SK-N-SH treated with all-trans-retinoic acid at 6 μM for 48 hours (cell line): ENCODE measurements around the gene NXPH2.

Experiments used
- ATAC-seq: fragments of 200-7000 bp; cut with Tn5 transposase; 3 replicates; pipeline ENCODE4 v1.9.1; 2020; ENCODE audit warnings: mild to moderate bottlenecking, moderate library complexity
- ARNTL ChIP-seq: fragments of 450-650 bp; formaldehyde crosslinking; IDR thresholded peaks from 2 replicates; pipeline ENCODE4 v1.5.0; 2020; ENCODE audit warnings: low read depth, mild to moderate bottlenecking, moderate library complexity, borderline replicate concordance
- BACH2 ChIP-seq: fragments of 250-450 bp; sonication (Bioruptor Pico); IDR thresholded peaks from 2 replicates; pipeline ENCODE4 v1.9.0; 2021; ENCODE audit warnings: mild to moderate bottlenecking, borderline replicate concordance
- CREB5 ChIP-seq: fragments of 250-450 bp; sonication (Bioruptor Pico); IDR thresholded peaks from 2 replicates; pipeline ENCODE4 v1.5.1; 2020; ENCODE audit warnings: low read depth, mild to moderate bottlenecking, moderate library complexity
- ESRRG ChIP-seq: fragments of 250-450 bp; sonication (Bioruptor Pico); IDR thresholded peaks from 2 replicates; pipeline ENCODE4 v1.6.1; 2021; ENCODE audit warnings: mild to moderate bottlenecking
- GLIS3 ChIP-seq: fragments of 250-450 bp; sonication (Bioruptor Pico); IDR thresholded peaks from 2 replicates; pipeline ENCODE4 v1.5.0; 2020; ENCODE audit warnings: mild to moderate bottlenecking, moderate library complexity
- ISL1 ChIP-seq: fragments of 250-450 bp; sonication (Bioruptor Pico); IDR thresholded peaks from 2 replicates; pipeline ENCODE4 v2.1.2; 2022; ENCODE audit warnings: mild to moderate bottlenecking, moderate library complexity
- OSR1 ChIP-seq: fragments of 250-450 bp; sonication (Bioruptor Pico); IDR thresholded peaks from 2 replicates; pipeline ENCODE4 v1.8.0; 2022; ENCODE audit warnings: moderate library complexity, mild to moderate bottlenecking, inconsistent platforms
- PPARA ChIP-seq: fragments of 250-450 bp; sonication (Bioruptor Pico); IDR thresholded peaks from 2 replicates; pipeline ENCODE4 v1.5.0; 2020; ENCODE audit warnings: mild to moderate bottlenecking, borderline replicate concordance
- RARB ChIP-seq: fragments of 250-450 bp; sonication (Bioruptor Pico); IDR thresholded peaks from 2 replicates; pipeline ENCODE4 v1.8.0; 2021; ENCODE audit warnings: mild to moderate bottlenecking, moderate library complexity
- SNAI2 ChIP-seq: fragments of 250-450 bp; sonication (Bioruptor Pico); IDR thresholded peaks from 2 replicates; pipeline ENCODE4 v1.5.0; 2020; ENCODE audit warnings: mild to moderate bottlenecking, moderate library complexity
- TOX ChIP-seq: fragments of 250-450 bp; sonication (Bioruptor Pico); IDR thresholded peaks from 2 replicates; pipeline ENCODE4 v1.8.0; 2021; ENCODE audit warnings: mild to moderate bottlenecking, moderate library complexity, borderline replicate concordance
- ZC3H10 ChIP-seq: fragments of 250-450 bp; sonication (Bioruptor Pico); IDR thresholded peaks from 2 replicates; pipeline ENCODE4 v1.5.1; 2021; ENCODE audit warnings: mild to moderate bottlenecking, moderate library complexity
- ZFP30 ChIP-seq: fragments of 450-650 bp; formaldehyde crosslinking; IDR thresholded peaks from 2 replicates; pipeline ENCODE4 v1.5.0; 2022; ENCODE audit warnings: mild to moderate bottlenecking, moderate library complexity
- ZNF565 ChIP-seq: fragments of 450-650 bp; formaldehyde crosslinking; conservative IDR thresholded peaks from 2 replicates; pipeline ENCODE4 v1.5.0; 2020; ENCODE audit warnings: low read depth, mild to moderate bottlenecking, moderate library complexity
- ZNF70 ChIP-seq: fragments of 450-650 bp; formaldehyde crosslinking; IDR thresholded peaks from 2 replicates; pipeline ENCODE4 v1.5.0; 2020; ENCODE audit warnings: mild to moderate bottlenecking, moderate library complexity
- ZNF8 ChIP-seq: fragments of 450-650 bp; formaldehyde crosslinking; IDR thresholded peaks from 2 replicates; pipeline ENCODE4 v1.5.0; 2020; ENCODE audit warnings: mild to moderate bottlenecking, moderate library complexity
- TF ChIP-seq, protein P1 (sequence below): fragments of 250-450 bp; sonication (Bioruptor Pico); IDR thresholded peaks from 2 replicates; pipeline ENCODE4 v1.5.1; 2021; ENCODE audit warnings: mild to moderate bottlenecking, moderate library complexity
- TF ChIP-seq, protein P2 (sequence below): fragments of 250-450 bp; sonication (Bioruptor Pico); IDR thresholded peaks from 2 replicates; pipeline ENCODE4 v1.8.0; 2020; ENCODE audit warnings: mild to moderate bottlenecking, moderate library complexity, borderline replicate concordance
- TF ChIP-seq, protein P3 (sequence below): fragments of 250-450 bp; sonication (Bioruptor Pico); IDR thresholded peaks from 2 replicates; pipeline ENCODE4 v1.8.0; 2021; ENCODE audit warnings: low read depth, mild to moderate bottlenecking, moderate library complexity, borderline replicate concordance
- TF ChIP-seq, protein P4 (sequence below): fragments of 250-450 bp; sonication (Bioruptor Pico); IDR thresholded peaks from 2 replicates; pipeline ENCODE4 v1.5.0; 2020; ENCODE audit warnings: mild to moderate bottlenecking, moderate library complexity

The NXPH2 gene

DNA sequence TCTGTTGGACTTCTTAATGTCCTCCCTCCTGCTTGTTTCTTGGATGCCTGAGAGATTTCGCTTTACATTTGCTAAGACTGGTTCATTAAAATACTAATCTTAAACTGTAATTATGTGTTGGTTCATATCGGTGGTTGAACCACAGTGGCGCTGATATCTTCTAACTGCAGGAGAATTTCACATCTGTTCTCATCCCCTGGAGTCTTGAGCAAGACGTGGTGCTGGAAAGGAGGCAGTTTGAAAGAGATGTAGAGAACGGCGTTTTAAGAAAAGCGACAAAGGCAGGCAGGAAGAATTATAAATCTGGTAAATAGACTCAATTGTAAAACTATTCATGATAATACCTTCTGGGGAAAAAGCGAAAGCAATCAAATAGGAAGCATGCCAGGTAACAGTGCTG lies 79.5 kb downstream of the NXPH2 start:
- TF ChIP-seq ISL1 (CRISPR knock-in tag): no peak
- TF ChIP-seq, protein P1, sequence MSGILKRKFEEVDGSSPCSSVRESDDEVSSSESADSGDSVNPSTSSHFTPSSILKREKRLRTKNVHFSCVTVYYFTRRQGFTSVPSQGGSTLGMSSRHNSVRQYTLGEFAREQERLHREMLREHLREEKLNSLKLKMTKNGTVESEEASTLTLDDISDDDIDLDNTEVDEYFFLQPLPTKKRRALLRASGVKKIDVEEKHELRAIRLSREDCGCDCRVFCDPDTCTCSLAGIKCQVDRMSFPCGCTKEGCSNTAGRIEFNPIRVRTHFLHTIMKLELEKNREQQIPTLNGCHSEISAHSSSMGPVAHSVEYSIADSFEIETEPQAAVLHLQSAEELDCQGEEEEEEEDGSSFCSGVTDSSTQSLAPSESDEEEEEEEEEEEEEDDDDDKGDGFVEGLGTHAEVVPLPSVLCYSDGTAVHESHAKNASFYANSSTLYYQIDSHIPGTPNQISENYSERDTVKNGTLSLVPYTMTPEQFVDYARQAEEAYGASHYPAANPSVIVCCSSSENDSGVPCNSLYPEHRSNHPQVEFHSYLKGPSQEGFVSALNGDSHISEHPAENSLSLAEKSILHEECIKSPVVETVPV: no peak
- TF ChIP-seq ARNTL: no peak
- TF ChIP-seq OSR1 (CRISPR knock-in tag): no peak
- TF ChIP-seq ZC3H10 (CRISPR knock-in tag): no peak
- no peak for TF ChIP-seq TOX (CRISPR knock-in tag)
- no peak for TF ChIP-seq RARB (CRISPR knock-in tag)
- TF ChIP-seq ZNF8 (CRISPR knock-in tag): no peak
- no peak for TF ChIP-seq SNAI2 (CRISPR knock-in tag)
- no peak for TF ChIP-seq ESRRG (CRISPR knock-in tag)
- TF ChIP-seq ZNF70 (CRISPR knock-in tag): no peak
- TF ChIP-seq CREB5 (CRISPR knock-in tag): no peak
- no peak for ATAC-seq

DNA sequence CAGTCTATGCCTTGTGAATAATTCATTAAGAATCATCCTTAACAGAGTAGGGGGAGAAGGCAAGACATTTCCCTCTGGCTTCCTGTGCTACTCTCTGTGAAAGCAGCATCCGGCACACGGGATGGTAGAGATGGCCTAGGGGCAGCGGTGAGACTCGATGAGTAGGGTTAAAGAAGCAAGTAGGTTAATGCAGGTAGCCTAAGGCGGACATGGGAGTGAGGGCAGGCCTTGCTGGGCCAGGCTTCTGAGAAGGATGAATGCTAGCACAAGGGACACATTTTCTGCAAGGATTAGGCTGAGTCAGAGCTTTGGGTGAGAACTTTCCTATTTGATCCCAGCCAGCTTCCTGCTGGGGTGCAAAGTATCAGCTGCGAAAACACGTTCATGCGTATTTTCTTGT lies 80.8 kb downstream of the NXPH2 start:
- TF ChIP-seq SNAI2 (CRISPR knock-in tag): no peak
- no peak for TF ChIP-seq ZFP30
- TF ChIP-seq, protein P2, sequence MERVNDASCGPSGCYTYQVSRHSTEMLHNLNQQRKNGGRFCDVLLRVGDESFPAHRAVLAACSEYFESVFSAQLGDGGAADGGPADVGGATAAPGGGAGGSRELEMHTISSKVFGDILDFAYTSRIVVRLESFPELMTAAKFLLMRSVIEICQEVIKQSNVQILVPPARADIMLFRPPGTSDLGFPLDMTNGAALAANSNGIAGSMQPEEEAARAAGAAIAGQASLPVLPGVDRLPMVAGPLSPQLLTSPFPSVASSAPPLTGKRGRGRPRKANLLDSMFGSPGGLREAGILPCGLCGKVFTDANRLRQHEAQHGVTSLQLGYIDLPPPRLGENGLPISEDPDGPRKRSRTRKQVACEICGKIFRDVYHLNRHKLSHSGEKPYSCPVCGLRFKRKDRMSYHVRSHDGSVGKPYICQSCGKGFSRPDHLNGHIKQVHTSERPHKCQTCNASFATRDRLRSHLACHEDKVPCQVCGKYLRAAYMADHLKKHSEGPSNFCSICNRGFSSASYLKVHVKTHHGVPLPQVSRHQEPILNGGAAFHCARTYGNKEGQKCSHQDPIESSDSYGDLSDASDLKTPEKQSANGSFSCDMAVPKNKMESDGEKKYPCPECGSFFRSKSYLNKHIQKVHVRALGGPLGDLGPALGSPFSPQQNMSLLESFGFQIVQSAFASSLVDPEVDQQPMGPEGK (CRISPR knock-in tag): no peak
- TF ChIP-seq BACH2 (CRISPR knock-in tag): no peak
- no peak for TF ChIP-seq ZNF565 (CRISPR knock-in tag)
- TF ChIP-seq, protein P3, sequence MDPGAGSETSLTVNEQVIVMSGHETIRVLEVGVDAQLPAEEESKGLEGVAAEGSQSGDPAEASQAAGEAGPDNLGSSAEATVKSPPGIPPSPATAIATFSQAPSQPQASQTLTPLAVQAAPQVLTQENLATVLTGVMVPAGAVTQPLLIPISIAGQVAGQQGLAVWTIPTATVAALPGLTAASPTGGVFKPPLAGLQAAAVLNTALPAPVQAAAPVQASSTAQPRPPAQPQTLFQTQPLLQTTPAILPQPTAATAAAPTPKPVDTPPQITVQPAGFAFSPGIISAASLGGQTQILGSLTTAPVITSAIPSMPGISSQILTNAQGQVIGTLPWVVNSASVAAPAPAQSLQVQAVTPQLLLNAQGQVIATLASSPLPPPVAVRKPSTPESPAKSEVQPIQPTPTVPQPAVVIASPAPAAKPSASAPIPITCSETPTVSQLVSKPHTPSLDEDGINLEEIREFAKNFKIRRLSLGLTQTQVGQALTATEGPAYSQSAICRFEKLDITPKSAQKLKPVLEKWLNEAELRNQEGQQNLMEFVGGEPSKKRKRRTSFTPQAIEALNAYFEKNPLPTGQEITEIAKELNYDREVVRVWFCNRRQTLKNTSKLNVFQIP: no peak
- no peak for TF ChIP-seq GLIS3 (CRISPR knock-in tag)
- TF ChIP-seq CREB5 (CRISPR knock-in tag): no peak
- TF ChIP-seq ZNF70 (CRISPR knock-in tag): no peak
- TF ChIP-seq, protein P1: no peak
- no peak for TF ChIP-seq ISL1 (CRISPR knock-in tag)
- TF ChIP-seq ZC3H10 (CRISPR knock-in tag): no peak
- TF ChIP-seq, all 23 proteins: peak for 0
- no peak for ATAC-seq

DNA sequence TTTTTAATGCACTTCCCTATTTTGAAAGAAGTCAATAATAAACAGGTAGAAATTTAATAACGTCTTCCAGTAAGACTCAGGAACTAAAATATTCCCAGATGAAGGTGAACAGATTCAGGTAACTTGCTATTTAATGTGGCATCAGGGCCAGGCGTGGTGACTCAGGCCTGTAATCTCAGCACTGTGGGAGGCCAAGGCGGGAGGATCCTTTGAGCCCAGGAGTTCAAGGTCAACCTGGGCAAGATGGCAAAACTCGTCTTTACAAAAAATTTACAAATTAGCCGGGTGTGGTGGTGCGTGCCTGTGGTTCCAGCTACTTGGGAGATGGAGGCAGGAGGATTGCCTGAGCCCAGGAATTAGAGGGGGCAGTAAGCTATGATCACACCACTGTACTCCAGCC lies 81.8 kb downstream of the NXPH2 start:
- TF ChIP-seq ZNF8 (CRISPR knock-in tag): no peak
- ATAC-seq: no peak

DNA sequence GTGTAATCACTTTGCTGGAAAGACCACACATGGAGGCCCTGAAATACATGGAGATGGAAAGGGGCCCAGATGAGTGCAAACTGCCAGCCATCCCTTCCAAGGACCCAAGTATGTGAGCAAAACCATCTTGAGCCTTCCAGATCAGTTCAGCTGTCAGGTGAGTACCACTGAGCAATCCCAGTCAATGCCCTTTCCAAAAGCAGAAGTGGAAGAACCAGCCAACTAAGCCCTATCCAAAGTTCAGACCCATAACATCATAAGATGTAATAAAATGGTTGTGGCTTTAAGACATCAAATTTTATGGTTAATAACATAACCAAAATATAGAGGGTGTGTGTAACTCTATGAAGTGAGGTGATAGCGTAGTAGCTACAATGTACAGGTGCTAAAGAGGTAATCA lies 88.5 kb downstream of the NXPH2 start:
- ATAC-seq: no peak
- TF ChIP-seq, protein P4, sequence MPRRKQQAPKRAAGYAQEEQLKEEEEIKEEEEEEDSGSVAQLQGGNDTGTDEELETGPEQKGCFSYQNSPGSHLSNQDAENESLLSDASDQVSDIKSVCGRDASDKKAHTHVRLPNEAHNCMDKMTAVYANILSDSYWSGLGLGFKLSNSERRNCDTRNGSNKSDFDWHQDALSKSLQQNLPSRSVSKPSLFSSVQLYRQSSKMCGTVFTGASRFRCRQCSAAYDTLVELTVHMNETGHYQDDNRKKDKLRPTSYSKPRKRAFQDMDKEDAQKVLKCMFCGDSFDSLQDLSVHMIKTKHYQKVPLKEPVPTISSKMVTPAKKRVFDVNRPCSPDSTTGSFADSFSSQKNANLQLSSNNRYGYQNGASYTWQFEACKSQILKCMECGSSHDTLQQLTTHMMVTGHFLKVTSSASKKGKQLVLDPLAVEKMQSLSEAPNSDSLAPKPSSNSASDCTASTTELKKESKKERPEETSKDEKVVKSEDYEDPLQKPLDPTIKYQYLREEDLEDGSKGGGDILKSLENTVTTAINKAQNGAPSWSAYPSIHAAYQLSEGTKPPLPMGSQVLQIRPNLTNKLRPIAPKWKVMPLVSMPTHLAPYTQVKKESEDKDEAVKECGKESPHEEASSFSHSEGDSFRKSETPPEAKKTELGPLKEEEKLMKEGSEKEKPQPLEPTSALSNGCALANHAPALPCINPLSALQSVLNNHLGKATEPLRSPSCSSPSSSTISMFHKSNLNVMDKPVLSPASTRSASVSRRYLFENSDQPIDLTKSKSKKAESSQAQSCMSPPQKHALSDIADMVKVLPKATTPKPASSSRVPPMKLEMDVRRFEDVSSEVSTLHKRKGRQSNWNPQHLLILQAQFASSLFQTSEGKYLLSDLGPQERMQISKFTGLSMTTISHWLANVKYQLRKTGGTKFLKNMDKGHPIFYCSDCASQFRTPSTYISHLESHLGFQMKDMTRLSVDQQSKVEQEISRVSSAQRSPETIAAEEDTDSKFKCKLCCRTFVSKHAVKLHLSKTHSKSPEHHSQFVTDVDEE: no peak
- no peak for TF ChIP-seq ZFP30
- no peak for TF ChIP-seq ZNF8 (CRISPR knock-in tag)
- TF ChIP-seq ZNF565 (CRISPR knock-in tag): no peak
- TF ChIP-seq, protein P2 (CRISPR knock-in tag): no peak
- TF ChIP-seq, protein P3: no peak
- no peak for TF ChIP-seq ZC3H10 (CRISPR knock-in tag)
- TF ChIP-seq ISL1 (CRISPR knock-in tag): no peak
- TF ChIP-seq PPARA (CRISPR knock-in tag): no peak
- TF ChIP-seq GLIS3 (CRISPR knock-in tag): no peak
